WI38 (cell line): ENCODE data around the gene MYBPC2.

Experiments used
- H3K4me3 ChIP-seq: 2 replicates; pipeline ENCODE4 v1.5.1; 2011; ENCODE audit warnings: low read depth, mild to moderate bottlenecking, control low read depth, low read length
- TF ChIP-seq, protein P1 (sequence below): IDR thresholded peaks from 2 replicates; pipeline ENCODE4 v1.5.1; 2012; ENCODE audit warnings: low read depth, mild to moderate bottlenecking, control low read depth, low read length

Gene MYBPC2

DNA sequence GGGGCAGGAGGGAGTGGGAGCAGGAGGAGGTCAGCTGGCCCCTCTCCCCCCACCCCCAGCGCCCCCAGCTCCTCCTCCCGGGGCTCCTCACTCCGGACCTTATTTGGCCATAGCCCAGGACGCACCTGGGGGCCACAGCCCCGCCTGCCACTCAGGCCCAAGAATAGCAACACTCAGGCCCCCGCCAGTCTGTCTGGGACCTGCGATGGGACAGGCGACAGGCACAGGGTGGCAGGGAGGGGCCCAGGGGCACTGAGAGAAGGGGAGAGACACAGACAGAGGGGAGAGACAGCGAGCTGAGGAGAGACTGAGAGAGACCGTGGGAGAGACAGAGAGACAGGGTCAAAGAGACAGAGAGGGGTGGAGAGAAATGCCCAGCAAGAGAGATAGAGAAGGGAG, 68.1 kb downstream of the MYBPC2 start:
- TF ChIP-seq, protein P1, sequence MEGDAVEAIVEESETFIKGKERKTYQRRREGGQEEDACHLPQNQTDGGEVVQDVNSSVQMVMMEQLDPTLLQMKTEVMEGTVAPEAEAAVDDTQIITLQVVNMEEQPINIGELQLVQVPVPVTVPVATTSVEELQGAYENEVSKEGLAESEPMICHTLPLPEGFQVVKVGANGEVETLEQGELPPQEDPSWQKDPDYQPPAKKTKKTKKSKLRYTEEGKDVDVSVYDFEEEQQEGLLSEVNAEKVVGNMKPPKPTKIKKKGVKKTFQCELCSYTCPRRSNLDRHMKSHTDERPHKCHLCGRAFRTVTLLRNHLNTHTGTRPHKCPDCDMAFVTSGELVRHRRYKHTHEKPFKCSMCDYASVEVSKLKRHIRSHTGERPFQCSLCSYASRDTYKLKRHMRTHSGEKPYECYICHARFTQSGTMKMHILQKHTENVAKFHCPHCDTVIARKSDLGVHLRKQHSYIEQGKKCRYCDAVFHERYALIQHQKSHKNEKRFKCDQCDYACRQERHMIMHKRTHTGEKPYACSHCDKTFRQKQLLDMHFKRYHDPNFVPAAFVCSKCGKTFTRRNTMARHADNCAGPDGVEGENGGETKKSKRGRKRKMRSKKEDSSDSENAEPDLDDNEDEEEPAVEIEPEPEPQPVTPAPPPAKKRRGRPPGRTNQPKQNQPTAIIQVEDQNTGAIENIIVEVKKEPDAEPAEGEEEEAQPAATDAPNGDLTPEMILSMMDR, result no peak
- no peak overlapping the region for H3K4me3 ChIP-seq

DNA sequence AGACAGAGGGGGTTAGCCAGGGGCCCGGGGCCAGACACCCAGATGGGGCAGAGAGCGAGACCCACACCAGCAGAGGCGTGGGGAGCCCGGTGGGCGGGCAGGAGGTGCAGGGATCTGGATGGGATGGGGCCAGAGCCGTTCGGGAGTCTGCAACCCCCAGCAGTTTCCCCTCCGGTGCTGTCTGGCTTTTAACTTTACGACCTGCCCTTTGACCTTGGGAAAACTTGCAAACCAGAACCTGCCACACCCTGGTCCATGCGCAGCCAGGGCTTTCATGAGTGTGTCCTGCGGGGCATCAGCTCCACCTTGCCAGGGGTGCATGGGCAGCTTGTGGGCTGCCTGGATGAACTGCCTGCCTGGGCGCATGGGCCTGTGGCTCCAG, 68.5 kb downstream of the MYBPC2 start:
- TF ChIP-seq, protein P1, result no peak
- H3K4me3 ChIP-seq, result no peak overlapping the region

DNA sequence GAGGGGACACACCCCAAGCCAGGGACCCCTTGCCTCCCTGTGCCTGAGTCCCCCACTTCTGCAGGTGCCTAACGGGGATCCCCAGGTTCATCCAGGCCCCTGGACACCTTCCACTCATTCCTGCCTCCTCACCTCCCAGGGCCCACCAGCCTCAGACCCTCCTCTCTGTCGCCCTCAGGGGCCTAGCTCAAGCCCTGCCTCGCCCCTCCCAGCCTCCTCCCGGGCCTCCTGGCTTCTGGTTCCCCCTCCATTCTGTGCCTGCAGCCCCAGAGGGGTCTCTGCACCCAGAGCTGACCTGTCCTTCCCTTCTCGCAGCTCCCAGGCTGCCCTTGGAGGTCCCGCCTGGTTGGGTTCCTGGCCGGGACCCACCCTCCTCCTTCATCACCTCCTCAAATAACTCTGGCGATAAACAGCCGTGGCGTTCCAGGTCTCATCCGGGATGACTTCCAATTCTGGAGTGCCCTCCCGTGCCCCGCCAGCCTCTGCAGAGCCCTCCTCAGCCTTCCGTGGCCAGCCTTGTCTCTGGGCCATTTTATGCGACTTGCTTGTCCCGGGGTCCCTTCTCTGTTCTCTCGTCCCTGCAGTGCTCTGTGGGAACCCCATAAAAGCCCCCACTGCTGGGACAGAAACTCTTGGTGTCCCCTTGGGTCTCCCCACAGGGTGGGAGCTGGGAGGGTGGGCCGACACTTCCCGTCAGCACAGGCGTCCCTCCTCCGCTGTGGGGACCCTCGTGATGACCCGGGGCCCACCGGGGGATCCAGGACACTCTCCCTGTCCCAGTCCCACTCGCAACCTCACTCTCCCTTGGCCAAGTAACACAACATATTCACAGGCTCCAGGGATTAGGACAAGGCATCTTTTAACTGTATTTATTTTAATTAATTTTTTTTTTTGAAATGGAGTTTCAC, 69.1 kb downstream of the MYBPC2 start:
- H3K4me3 ChIP-seq, result no peak overlapping the region
- TF ChIP-seq, protein P1, result no peak

DNA sequence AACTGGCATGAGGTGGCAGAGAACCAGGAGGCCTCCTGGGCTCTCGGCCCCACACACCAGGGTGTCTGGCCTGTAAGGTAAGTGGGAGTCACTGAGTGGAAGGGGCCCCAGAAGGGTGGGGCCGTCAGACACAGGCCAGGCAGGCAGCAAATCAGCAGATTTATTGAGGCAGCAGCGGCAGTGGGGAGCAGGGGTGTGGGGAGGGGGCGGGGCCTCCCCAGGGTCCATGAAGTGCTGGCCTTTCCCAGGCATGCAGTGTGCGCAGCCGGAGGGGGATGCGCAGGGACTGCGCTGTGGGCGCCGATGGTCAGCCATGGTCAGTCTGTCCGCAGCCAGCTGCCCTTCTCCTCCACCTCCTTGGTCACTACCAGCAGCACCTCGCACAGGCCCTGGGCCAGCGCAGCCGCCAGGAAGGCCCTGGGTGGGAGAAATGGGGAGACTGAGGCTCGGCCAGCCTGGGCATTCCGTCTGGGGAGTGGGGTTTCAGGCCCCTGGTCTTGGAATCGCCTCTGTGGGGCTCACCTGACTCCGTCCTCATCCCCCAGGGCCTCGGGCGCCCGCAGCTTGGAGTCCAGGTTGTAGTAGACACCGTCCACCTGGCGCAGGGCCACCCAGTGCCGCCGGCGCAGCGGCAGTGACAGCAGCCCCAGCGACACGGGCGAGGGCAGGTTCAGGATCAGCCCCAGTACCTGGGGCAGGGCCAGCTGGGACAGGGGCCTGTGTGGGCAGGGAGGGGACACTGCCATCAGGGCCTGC, 73.3 kb downstream of the MYBPC2 start:
- TF ChIP-seq, protein P1, result no peak
- no peak overlapping the region for H3K4me3 ChIP-seq

DNA sequence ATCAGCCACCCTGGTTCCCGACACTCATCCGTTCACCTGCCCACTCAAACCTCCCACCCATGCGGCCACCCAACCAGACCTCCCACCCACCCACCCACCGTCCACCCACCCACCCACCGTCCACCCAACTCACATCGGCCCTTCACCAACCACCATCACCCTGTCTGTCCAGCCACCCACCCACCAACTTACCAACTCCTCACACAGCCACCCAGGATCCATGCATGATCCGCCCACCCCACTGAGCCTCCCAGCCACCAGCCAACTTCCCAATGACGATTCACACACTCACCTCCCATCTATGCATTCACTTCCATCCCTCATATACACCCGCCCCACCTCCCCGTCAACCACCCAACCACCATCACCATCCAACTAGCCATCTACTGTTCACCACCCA, 74.0 kb downstream of the MYBPC2 start:
- TF ChIP-seq, protein P1, result no peak
- no peak overlapping the region for H3K4me3 ChIP-seq

DNA sequence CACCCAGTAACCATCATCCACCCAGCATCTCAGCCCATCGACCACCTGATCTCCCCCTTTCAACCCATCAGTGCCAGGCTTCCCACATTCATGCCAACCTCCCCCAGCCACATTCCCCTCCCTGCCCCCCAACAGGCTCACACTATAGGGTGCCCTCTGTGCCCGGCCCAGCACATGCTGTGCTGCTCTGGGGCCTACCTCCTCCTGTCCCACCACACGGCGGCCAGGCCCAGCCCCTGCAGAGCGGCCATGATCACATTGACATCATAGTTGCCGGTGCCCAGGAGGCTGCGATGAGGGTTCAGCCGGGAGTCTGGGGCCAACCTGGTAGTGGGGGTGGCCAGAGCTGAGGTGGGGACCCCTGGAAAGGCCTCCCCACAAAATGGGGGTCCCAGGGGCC, 74.7 kb downstream of the MYBPC2 start:
- TF ChIP-seq, protein P1, result no peak
- H3K4me3 ChIP-seq, result no peak overlapping the region

DNA sequence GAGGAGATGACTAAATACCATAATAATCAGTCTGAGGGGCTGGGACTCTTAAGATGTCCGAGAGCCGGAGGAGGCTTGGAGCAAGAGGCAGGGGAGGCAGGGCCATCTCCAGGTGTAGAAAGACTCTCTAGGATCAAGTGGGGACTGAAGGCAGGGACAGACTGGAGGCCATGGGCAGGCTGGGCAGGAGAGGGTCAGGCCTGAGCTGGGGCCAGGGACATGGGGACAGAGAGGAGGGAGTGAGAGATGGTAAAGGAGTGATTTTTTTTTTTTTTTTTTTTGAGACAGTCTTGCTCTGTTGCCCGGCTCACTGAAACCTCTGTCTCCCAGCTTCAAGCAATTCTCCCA, 76.1 kb downstream of the MYBPC2 start:
- H3K4me3 ChIP-seq, result no peak overlapping the region
- TF ChIP-seq, protein P1, result no peak
